C4-2B (cell line): ENCODE measurements around the gene MSI2.

Source experiments
- CTCF ChIP-seq: fragments of 450-650 bp; conservative IDR thresholded peaks from 2 replicates; pipeline ENCODE4 v1.5.1; 2017; ENCODE audit warnings: mild to moderate bottlenecking
- ZFX ChIP-seq: fragments of 450-650 bp; IDR thresholded peaks from 2 replicates; pipeline ENCODE4 v1.6.1; 2017

- TF ChIP-seq CTCF (no peak), ZFX (no peak)
These were observed 286.2 kb downstream of the MSI2 start for GRCh38 chr17:57542510-57542909.
